ENCODE measurements around the gene CLEC2L.

- TF ChIP-seq POLR2A (IDR thresholded peaks at IDR 0.05; ENCODE audit: low read depth, low read length) = no peak
- no peak for TF ChIP-seq SPI1 (IDR thresholded peaks at IDR 0.05; ENCODE audit: low read depth, low read length)
- TF ChIP-seq POLR2AphosphoS5 (IDR thresholded peaks at IDR 0.05; ENCODE audit: low read depth, low read length) = no peak
- TF ChIP-seq TAF1 (IDR thresholded peaks at IDR 0.05; ENCODE audit: low read depth, low read length) = no peak
- TF ChIP-seq POU2F2 (IDR thresholded peaks at IDR 0.05; ENCODE audit: low read depth, low read length) = no peak
Observed at GRCh38 chr7:139476139-139476538, 47.3 kb upstream of the CLEC2L start.
